Measurements from ENCODE around the gene KCNE5.
"Not testable (repeated sequence)": the region's sequence is repeated elsewhere in the genome, so short reads cannot be mapped to it uniquely, and the experiment has no call there.

The KCNE5 gene

GRCh38 chrX:109601486-109601885 lies 23.5 kb downstream of the KCNE5 start:
- DNase-seq, result no peak

GRCh38 chrX:109600237-109600651 lies 24.7 kb downstream of the KCNE5 start:
- no peak for DNase-seq

DNA sequence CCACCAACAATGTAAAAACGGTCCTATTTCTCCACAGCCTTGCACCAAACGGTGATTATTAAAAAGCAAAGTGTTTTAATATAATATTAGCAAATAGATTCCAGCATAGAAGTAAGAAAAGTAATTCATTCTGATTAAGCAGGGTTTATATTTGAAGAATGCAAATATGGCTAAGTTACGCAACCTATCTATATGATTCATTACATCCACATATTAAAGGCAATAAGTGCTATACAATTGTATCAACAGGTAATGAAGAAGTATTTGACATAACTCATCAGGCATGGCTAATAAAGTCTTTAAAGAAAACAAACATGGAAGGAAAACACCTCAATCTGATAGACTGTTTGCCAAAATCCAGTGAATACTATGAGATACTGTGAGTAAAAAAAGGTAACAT lies 29.0 kb downstream of the KCNE5 start:
- no peak for DNase-seq

- DNase-seq, result no peak
Measured at GRCh38 chrX:109590176-109590575, 34.8 kb downstream of the KCNE5 start.

DNA sequence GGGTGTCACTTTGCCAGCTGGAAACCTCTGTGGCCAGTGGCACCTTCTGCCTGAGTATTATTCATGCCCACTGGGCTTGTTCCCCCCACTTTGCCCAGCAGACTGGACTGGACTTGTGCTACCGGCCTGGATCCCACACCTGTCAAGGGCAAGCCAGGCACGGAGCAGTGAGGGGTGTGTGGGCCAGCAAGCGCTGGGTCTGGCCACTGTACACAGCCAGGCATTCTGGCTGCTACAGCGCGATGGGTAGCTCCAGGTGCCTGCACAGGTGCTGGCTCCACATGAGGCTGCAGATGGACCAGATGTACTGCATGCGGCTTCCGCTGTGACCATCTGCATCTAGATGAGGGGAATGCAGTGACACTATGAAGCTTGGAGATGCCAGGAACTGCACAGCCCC lies 39.5 kb downstream of the KCNE5 start:
- no peak for DNase-seq

- DNase-seq, result no peak
Measured at GRCh38 chrX:109578916-109579315, 46.1 kb downstream of the KCNE5 start.

- DNase-seq, result no peak
Measured at GRCh38 chrX:109577055-109577454, 47.9 kb downstream of the KCNE5 start.

- not testable (repeated sequence) for DNase-seq
Measured at GRCh38 chrX:109576083-109576482, 48.9 kb downstream of the KCNE5 start.
